HG02840 (cell line): Measurements from ENCODE around the gene SACS.
A peak's percentile ranks its signal among the peaks of the same experiment; 100 is the strongest.

Experiments
- ATAC-seq: cut with Tn5 transposase; IDR thresholded peaks from one replicate; pipeline ENCODE4 v1.9.1; 2021; ENCODE audit warnings: mild to moderate bottlenecking, moderate library complexity, moderate number of reproducible peaks; ENCODE audit not compliant: unreplicated experiment, low FRiP score

Gene SACS

GRCh38 chr13:23375001-23375971, 58.2 kb downstream of the SACS start:
- peak; percentile 85 for ATAC-seq

- no peak for ATAC-seq
Measured at GRCh38 chr13:23372264-23372906, 61.1 kb downstream of the SACS start.

- no peak for ATAC-seq
Measured at GRCh38 chr13:23367907-23368306, 65.6 kb downstream of the SACS start.

- no peak for ATAC-seq
Measured at GRCh38 chr13:23365652-23366051, 67.8 kb downstream of the SACS start.

GRCh38 chr13:23359882-23360281, 73.6 kb downstream of the SACS start:
- ATAC-seq, result no peak

GRCh38 chr13:23357349-23357748, 76.2 kb downstream of the SACS start:
- no peak for ATAC-seq

GRCh38 chr13:23356368-23356767, 77.1 kb downstream of the SACS start:
- ATAC-seq, result no peak

GRCh38 chr13:23354520-23354919, 79.0 kb downstream of the SACS start:
- ATAC-seq, result no peak

GRCh38 chr13:23352161-23352560, 81.3 kb downstream of the SACS start:
- no peak for ATAC-seq

GRCh38 chr13:23350009-23350408, 83.5 kb downstream of the SACS start:
- no peak for ATAC-seq

GRCh38 chr13:23349161-23349897, 84.2 kb downstream of the SACS start:
- ATAC-seq, result no peak

- no peak for ATAC-seq
Measured at GRCh38 chr13:23348262-23349127, 85.0 kb downstream of the SACS start.

GRCh38 chr13:23347601-23348000, 85.9 kb downstream of the SACS start:
- ATAC-seq, result no peak

GRCh38 chr13:23344931-23345595, 88.4 kb downstream of the SACS start:
- no peak for ATAC-seq

GRCh38 chr13:23339225-23339624, 94.3 kb downstream of the SACS start:
- ATAC-seq, result no peak

- no peak for ATAC-seq
Measured at GRCh38 chr13:23330356-23330755, 103.1 kb downstream of the SACS start.

- no peak for ATAC-seq
Measured at GRCh38 chr13:23325191-23325590, 108.3 kb downstream of the SACS start.

- ATAC-seq, result no peak
Measured at GRCh38 chr13:23323946-23324709, 109.4 kb downstream of the SACS start.
